ENCODE measurements around the gene LEPR. TPM values are rescaled to one million over a fixed set of nuclear protein-coding genes. Genes with fewer than 3 reads are reported as not detected.

Gene LEPR
- total RNA-seq, 1 experiment from 2014 or later: 5.3 TPM

DNA sequence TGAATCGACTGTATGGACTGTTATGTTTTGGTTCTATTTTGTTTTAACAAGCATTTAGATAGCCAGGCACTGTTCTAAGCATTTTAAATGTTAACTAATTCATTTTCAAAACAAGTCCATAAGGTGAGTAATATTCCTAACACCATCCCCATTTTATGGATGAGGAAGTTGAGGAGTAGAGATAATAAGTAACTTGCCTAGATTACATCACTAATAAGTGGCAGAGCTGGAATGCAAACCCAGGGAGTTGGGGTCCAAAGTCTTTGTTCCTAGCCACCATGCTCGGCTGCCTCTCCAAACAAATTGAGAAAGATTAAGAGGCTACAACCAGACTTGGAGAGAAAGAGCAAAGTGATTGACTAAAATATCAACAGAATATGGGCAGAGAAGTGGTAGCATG, 12.6 kb upstream of the LEPR start:
- H3K27ac Mint-ChIP-seq: no peak overlapping the region; the same call in 1 of the 2 replicates
- peaks cover 8% of the 10 kb centered on the region for H3K4me1 Mint-ChIP-seq
- DNase-seq (ENCODE audit: low spot score) (no peak), ATAC-seq (no peak)
- POLR2A ChIA-PET: no interaction called here
- TF ChIP-seq RELA (CRISPR knock-in tag; IDR thresholded peaks at IDR 0.05; ENCODE audit: borderline replicate concordance) (no peak), CBFB (CRISPR knock-in tag; IDR thresholded peaks at IDR 0.05; ENCODE audit: low read depth) (no peak), KAT7 (CRISPR knock-in tag; IDR thresholded peaks at IDR 0.05; ENCODE audit: borderline replicate concordance) (no peak), TP53 (CRISPR knock-in tag; IDR thresholded peaks at IDR 0.05) (no peak), PRRX2 (CRISPR knock-in tag; IDR thresholded peaks at IDR 0.05) (no peak), RORB (CRISPR knock-in tag; IDR thresholded peaks at IDR 0.05) (no peak), NFYB (CRISPR knock-in tag; conservative IDR thresholded peaks at IDR 0.05; ENCODE audit: low read depth) (no peak), CREB1 (CRISPR knock-in tag; IDR thresholded peaks at IDR 0.05) (no peak), NR2C2 (CRISPR knock-in tag; IDR thresholded peaks at IDR 0.05) (no peak), OVOL2 (CRISPR knock-in tag; IDR thresholded peaks at IDR 0.05; ENCODE audit: borderline replicate concordance) (no peak)
- TF ChIP-seq, protein P1, sequence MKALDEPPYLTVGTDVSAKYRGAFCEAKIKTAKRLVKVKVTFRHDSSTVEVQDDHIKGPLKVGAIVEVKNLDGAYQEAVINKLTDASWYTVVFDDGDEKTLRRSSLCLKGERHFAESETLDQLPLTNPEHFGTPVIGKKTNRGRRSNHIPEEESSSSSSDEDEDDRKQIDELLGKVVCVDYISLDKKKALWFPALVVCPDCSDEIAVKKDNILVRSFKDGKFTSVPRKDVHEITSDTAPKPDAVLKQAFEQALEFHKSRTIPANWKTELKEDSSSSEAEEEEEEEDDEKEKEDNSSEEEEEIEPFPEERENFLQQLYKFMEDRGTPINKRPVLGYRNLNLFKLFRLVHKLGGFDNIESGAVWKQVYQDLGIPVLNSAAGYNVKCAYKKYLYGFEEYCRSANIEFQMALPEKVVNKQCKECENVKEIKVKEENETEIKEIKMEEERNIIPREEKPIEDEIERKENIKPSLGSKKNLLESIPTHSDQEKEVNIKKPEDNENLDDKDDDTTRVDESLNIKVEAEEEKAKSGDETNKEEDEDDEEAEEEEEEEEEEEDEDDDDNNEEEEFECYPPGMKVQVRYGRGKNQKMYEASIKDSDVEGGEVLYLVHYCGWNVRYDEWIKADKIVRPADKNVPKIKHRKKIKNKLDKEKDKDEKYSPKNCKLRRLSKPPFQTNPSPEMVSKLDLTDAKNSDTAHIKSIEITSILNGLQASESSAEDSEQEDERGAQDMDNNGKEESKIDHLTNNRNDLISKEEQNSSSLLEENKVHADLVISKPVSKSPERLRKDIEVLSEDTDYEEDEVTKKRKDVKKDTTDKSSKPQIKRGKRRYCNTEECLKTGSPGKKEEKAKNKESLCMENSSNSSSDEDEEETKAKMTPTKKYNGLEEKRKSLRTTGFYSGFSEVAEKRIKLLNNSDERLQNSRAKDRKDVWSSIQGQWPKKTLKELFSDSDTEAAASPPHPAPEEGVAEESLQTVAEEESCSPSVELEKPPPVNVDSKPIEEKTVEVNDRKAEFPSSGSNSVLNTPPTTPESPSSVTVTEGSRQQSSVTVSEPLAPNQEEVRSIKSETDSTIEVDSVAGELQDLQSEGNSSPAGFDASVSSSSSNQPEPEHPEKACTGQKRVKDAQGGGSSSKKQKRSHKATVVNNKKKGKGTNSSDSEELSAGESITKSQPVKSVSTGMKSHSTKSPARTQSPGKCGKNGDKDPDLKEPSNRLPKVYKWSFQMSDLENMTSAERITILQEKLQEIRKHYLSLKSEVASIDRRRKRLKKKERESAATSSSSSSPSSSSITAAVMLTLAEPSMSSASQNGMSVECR (CRISPR knock-in tag; IDR thresholded peaks at IDR 0.05; ENCODE audit: borderline replicate concordance): no peak
- TF ChIP-seq, protein P2, sequence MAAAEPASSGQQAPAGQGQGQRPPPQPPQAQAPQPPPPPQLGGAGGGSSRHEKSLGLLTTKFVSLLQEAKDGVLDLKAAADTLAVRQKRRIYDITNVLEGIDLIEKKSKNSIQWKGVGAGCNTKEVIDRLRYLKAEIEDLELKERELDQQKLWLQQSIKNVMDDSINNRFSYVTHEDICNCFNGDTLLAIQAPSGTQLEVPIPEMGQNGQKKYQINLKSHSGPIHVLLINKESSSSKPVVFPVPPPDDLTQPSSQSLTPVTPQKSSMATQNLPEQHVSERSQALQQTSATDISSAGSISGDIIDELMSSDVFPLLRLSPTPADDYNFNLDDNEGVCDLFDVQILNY (CRISPR knock-in tag; IDR thresholded peaks at IDR 0.05): no peak
- TF ChIP-seq, protein P3, sequence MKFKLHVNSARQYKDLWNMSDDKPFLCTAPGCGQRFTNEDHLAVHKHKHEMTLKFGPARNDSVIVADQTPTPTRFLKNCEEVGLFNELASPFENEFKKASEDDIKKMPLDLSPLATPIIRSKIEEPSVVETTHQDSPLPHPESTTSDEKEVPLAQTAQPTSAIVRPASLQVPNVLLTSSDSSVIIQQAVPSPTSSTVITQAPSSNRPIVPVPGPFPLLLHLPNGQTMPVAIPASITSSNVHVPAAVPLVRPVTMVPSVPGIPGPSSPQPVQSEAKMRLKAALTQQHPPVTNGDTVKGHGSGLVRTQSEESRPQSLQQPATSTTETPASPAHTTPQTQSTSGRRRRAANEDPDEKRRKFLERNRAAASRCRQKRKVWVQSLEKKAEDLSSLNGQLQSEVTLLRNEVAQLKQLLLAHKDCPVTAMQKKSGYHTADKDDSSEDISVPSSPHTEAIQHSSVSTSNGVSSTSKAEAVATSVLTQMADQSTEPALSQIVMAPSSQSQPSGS (CRISPR knock-in tag; IDR thresholded peaks at IDR 0.05; ENCODE audit: borderline replicate concordance, low read depth): no peak
- TF ChIP-seq, protein P4, sequence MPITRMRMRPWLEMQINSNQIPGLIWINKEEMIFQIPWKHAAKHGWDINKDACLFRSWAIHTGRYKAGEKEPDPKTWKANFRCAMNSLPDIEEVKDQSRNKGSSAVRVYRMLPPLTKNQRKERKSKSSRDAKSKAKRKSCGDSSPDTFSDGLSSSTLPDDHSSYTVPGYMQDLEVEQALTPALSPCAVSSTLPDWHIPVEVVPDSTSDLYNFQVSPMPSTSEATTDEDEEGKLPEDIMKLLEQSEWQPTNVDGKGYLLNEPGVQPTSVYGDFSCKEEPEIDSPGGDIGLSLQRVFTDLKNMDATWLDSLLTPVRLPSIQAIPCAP (CRISPR knock-in tag; IDR thresholded peaks at IDR 0.05): no peak
- TF ChIP-seq, protein P5, sequence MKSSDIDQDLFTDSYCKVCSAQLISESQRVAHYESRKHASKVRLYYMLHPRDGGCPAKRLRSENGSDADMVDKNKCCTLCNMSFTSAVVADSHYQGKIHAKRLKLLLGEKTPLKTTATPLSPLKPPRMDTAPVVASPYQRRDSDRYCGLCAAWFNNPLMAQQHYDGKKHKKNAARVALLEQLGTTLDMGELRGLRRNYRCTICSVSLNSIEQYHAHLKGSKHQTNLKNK (CRISPR knock-in tag; IDR thresholded peaks at IDR 0.05): no peak
- TF ChIP-seq, protein P6, sequence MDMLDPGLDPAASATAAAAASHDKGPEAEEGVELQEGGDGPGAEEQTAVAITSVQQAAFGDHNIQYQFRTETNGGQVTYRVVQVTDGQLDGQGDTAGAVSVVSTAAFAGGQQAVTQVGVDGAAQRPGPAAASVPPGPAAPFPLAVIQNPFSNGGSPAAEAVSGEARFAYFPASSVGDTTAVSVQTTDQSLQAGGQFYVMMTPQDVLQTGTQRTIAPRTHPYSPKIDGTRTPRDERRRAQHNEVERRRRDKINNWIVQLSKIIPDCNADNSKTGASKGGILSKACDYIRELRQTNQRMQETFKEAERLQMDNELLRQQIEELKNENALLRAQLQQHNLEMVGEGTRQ (CRISPR knock-in tag; IDR thresholded peaks at IDR 0.05): no peak
- TF ChIP-seq, protein P7, sequence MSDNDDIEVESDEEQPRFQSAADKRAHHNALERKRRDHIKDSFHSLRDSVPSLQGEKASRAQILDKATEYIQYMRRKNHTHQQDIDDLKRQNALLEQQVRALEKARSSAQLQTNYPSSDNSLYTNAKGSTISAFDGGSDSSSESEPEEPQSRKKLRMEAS (CRISPR knock-in tag; IDR thresholded peaks at IDR 0.05): no peak
- TF ChIP-seq, protein P8, sequence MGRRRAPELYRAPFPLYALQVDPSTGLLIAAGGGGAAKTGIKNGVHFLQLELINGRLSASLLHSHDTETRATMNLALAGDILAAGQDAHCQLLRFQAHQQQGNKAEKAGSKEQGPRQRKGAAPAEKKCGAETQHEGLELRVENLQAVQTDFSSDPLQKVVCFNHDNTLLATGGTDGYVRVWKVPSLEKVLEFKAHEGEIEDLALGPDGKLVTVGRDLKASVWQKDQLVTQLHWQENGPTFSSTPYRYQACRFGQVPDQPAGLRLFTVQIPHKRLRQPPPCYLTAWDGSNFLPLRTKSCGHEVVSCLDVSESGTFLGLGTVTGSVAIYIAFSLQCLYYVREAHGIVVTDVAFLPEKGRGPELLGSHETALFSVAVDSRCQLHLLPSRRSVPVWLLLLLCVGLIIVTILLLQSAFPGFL (CRISPR knock-in tag; IDR thresholded peaks at IDR 0.05; ENCODE audit: borderline replicate concordance): no peak
- no peaks in the 10 kb centered on the region for H3K36me3 Mint-ChIP-seq
- H3K9me3 Mint-ChIP-seq: no peaks in the 10 kb centered on the region
- H3K27me3 Mint-ChIP-seq (ENCODE audit: low read depth): no peaks in the 10 kb centered on the region
- no peak overlapping the region for H3K4me3 Mint-ChIP-seq
- CTCF ChIA-PET: no interaction called here

Measured in WTC11 (cell line).